SIG-M5 treated with dmso at 0.1 percent for 504 hours (cell line): ENCODE results near the gene SLC9C2.
"Not testable (repeated sequence)": the region's sequence is repeated elsewhere in the genome, so short reads cannot be mapped to it uniquely, and the experiment has no call there.

Source experiments
- DNase-seq: peaks from one replicate; lab custom pipeline; 2025; ENCODE audit not compliant: unreplicated experiment; lab: John Stamatoyannopoulos, UW

The SLC9C2 gene

DNA sequence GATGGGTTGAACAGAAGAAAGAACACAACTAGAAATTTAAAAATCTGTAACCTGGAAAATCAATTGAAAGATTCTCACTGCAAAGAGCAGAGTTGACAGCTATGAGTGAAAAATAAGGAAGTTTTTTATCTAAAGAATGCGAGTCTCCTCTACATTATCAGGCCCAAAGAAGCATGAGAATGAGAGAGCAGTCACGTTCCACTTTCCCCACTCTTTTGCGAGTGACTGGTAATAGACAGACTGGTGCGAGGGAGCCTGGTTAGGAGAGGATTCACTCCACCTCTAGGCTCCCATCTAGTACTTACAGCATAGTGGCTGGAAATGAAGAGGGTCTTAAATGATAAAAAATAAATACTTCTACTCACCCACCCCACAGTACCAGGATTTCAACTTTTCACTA lies 73.8 kb downstream of the SLC9C2 start:
- DNase-seq: no peak

DNA sequence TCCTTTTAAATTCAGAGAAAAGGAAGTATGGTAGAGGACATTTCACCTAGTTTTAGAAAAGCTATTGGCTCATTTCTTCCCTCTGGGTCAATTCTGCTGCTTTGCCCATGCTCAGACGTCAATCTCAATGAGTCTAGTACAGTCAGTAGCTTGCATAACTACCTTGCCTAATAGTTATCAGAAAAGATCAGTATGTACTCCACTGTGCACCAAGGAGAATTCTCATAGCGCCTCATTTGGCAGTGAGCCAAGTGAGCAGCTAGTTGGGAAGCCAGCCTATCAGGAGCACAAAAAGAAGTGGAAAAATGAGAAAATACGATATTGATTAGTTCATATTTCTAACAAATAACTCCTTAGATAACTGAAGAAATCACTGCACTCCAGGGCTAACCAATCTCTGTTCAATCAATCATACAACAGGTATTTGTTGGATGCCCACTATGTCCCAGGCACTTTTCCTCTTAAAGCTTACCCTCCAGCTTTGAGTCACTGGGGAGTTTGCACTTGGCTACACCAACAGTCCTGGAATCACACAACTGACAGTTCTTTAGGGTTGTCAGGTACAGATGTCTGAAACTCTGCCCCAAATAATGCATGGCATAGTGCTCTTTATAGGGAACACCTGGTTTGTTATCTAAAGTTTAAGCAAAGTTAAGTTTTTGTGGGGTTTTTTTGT lies 75.6 kb downstream of the SLC9C2 start:
- peak; percentile 18 for DNase-seq

DNA sequence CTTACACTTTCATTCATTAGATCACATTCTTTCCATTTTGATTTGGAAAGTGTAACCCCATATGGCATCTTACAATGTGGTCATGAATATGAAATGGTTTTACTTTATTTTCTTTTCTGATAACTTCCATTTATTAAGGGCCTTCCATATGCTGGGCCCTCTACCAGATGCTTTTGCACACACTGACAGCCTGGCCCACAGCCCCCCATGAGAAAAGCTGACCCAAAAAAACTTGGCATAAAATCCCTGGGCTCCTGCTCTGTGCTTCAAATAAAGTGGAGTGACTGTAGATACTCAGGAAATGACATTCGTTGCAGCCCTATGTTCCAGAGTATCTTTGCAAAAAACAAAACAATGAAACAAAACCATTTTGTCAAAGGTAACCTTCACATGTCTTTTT lies 76.9 kb downstream of the SLC9C2 start:
- DNase-seq: no peak

DNA sequence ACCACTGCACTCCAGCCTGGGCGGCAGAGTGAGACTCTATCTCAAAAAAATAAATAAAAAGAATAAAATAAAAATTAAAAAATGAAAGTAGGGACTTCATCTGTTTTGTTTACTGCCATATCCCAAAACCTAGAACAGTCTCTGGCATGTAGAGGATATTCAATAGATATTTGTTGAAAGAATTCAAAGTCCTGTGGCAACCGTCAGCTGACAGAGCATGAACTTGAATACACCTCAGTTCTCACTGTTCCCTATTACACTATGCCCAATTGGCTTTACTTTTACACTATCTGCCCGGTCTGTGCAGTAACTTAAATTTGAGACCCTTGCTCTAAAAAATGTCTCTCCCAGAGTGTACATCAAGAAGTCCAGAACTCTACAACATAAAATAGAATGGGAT lies 79.5 kb downstream of the SLC9C2 start:
- DNase-seq: no peak

DNA sequence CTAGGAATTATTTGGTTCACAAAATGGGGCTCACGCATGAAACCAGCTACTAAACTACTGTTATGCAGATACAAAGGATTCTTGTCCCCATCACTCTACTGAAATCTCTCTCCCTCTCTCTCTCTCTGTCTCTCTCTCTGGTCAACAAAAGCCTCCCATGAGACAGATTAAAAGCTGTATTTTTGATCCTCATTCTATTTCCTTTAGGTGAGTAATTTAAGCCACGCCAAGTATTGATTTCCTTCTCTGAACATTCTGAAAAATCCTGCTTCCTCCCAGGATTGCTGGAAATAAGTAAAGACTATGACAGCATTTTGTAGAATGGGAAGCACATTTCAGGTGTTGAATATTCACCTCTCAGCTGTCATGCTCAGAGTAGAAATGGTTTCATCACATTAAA lies 82.1 kb downstream of the SLC9C2 start:
- no peak for DNase-seq

DNA sequence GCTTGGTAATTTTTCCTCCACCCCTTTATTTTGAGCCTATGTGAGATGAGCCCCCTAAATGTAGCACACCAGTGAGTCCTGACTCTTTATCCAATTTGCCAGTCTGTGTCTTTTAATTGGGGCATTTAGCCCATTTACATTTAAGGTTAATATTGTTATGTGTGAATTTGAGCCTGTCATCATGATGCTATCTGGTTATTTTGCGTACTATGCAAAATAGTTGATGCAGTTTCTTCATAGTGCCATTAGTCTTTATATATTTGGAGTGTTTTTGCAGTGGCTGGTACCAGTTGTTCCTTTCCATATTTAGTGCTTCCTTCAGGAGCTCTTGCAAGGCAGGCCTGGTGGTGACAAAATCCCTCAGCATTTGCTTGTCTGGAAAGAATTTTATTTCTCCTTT lies 88.4 kb downstream of the SLC9C2 start:
- DNase-seq: not testable (repeated sequence)

DNA sequence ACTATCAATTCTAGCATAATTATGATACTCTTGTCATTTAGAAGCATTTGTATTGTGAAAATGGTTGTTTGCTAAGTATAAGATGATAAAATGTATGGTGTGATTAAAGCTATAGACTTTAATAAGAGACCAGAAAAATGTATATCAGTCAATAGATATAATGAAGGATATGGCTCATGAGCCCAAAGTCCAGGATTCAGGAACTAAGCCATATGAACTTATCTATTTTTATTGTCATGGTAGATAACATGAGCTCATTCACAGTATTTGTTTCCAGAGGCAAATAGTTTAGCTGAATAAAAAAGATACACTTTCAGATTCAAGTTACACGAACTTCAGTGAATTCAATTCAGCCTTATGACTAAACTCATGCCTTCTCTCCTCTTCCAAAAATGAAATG lies 93.1 kb downstream of the SLC9C2 start:
- no peak for DNase-seq

DNA sequence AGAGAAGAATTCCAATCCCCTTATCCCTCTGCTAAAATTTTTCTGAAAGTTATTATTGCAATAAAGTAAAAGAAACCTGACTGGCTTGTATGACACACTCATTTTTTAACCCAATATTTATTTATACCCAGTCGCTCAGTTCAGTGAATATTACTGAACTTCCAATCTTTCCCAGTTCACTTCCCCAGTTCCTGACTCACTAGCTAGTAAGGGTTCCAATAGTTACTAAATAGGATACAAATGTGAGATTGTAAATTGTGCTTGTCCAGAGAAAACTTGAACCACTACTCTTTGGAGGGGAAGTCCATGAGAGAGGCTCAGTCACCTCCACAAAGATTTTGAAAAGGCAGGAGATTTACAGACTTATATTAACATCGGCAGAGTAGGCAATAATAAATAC lies 94.3 kb downstream of the SLC9C2 start:
- no peak for DNase-seq

DNA sequence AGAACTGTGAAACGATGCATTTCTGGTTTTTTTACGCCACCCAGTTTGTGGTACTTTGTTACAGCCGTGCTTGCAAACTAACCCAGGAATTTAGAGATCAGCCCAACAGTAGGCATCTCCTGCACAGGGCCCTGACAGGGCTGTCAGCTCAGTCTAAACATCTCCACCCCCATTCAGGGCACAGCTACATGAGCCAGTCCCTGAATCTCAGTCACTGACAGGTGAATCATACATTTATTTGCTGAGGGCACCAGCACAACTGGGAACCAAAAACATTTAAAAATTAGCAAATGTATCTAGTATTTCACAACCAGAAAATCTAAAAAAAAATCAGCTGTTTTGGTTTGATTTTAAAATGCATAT lies 95.0 kb downstream of the SLC9C2 start:
- DNase-seq: no peak

DNA sequence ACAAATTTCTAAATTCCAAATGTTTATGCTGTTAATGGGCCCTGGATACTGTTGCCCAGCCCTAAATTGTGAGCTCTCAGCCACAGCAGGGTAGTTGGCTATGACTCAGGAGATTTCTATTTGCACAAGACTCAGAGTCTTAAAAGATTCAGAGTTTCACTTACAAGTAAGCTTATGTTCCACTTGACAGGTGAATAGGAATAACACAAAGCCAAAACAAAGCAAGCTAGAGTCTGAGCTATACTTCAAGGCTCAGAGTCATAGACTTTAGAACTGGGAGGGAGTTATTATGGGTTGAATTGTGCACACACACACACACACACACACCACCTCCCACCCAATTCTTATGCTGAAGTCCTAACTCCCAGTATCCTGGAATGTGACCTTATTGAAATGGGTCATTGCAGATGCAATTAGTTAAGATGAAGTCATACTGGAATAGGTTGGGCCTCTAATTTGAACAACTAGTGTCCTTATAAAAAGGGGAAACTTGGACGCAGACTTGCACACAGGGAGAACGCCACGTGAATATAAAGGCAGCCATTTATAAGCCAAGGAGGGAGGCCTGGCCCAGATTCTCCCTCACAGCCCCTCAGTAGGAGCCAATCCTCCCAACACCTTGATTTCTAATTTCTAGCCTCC lies 95.5 kb downstream of the SLC9C2 start:
- no peak for DNase-seq

DNA sequence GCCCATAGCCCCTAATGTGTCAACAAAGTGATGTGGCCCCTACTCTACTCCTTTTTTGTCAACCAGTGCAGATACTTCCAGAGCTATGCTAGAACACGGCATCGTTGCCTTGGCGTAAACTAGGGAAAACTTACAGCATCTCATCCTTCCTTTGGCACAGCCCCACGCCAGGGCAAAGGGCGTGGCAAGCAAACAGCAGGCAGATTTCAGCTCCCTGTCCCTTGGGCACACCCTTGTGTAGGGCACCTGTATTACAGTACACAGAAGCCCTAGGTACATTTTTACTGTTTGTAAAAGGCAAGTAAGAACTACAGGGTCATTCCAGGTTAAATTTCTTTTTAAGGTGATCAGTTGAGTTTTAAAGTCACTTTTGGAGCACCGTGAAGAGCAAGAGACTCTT lies 96.4 kb downstream of the SLC9C2 start:
- DNase-seq: no peak

DNA sequence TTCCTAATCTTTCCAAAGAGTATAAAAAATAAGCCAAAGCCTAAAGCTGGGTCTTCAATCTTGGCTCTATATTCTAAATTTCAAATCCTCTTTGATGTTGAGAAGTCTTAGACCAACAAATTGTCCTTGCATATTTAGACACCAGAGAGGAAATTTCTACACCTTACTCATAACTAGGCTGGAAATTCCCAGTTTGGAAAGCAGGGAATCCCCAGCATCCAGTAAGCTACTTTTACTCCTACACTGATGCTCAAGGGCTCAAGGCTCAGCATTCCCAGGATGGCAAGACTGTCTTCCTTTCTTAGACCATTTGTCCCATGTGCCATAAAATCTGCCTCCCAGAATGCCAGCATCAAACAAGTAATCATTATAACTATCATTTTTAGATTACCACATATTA lies 97.5 kb downstream of the SLC9C2 start:
- no peak for DNase-seq

DNA sequence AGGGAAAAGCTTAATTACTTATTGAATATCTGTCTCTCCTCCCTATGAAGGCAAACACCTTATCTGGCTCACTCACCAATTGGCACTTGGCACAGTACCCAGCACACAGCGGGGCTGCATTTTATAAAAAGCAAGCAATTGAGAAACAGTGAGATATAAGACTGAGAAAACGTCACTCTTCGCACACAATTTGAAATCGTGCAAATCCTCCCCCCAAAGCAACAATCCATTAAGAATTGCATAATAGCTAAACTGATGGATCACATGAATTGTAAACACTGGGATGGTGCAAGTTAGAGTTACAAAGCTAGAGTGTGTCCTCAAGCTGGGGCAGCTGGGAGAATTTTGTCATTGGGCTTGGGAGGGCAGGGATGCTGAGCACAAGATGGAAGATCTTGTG lies 98.6 kb downstream of the SLC9C2 start:
- DNase-seq: no peak

DNA sequence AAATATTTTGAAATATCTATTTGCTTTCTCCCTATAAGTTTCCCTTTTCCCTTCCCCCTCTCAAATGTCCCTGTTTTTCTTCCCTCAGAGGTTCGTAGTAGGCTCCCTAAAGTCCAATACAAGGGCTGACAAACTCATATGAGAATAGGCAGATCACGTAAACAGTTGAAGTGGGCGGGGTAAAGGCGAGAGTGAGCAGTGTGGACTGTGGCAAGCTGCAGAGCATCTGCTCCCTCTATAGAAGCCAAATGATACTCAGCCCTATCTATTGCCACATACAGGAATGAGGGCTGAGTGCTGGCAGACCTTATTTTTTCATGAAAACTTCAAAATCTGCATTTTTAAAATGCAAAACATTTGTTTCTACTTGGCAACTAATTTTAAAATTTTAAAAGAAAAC lies 99.5 kb downstream of the SLC9C2 start:
- peak; percentile 29 for DNase-seq

DNA sequence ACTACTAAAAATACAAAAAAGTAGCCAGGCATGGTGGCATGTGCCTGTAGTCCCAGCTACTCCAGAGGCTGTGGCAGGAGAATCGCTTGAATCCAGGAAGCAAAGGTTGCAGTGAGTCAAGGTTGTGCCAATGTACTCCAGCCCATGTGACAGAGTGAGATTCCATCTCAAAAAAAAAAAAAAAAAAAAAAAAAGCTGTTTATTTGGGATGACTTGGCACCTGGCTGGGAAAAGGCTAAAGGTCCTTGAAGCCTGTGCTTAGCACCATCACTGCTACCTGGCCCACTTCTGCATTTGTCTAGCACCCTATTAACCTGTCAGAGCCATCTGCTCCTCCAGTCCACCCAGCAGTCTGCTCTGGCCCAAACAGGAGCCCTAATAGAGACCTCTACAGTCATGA lies 100.8 kb downstream of the SLC9C2 start:
- DNase-seq: no peak

DNA sequence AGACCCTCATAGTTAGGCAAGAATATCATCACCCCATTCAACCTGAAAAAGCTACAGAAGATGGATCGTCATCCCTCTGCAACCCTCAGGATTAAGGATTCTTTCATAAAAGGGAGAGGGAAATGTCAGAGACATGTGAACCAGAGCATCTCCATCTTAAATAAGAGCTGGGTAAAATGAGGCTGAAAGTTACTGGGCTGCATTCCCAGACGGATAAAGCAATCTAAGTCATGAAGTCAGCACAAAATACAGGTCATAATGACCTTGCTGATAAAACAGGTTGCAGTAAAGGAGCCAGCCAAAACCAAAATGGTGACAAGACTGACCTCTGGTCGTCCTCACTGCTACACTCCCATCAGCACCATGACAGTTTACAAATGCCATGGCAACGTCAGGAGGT lies 103.1 kb downstream of the SLC9C2 start:
- no peak for DNase-seq

DNA sequence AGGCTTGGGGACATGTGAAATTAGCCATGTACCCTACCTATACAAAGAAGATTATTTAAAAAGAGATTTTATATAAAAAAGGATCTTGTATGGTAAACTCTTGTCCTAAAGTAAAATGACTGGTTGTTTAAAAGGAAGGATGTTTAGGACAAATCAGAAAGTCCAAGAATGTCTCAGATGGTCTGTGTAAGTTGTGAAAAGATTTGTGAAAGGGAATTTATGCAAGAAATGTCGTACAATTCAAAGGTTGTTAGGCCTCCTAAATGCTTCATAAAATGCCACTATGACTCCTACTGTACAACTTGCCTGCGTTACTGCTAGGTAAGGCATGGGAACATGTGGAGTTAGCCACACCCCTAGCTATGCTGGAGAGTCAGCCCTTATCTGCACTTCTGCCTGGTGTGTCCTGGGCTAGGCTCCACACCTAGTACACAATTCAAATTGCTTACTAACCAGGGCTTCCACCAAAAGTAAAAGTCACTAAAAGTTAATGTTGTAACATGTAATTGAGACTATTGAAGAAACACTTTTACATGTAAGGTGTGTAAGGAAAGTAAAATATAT lies 106.0 kb downstream of the SLC9C2 start:
- no peak for DNase-seq

DNA sequence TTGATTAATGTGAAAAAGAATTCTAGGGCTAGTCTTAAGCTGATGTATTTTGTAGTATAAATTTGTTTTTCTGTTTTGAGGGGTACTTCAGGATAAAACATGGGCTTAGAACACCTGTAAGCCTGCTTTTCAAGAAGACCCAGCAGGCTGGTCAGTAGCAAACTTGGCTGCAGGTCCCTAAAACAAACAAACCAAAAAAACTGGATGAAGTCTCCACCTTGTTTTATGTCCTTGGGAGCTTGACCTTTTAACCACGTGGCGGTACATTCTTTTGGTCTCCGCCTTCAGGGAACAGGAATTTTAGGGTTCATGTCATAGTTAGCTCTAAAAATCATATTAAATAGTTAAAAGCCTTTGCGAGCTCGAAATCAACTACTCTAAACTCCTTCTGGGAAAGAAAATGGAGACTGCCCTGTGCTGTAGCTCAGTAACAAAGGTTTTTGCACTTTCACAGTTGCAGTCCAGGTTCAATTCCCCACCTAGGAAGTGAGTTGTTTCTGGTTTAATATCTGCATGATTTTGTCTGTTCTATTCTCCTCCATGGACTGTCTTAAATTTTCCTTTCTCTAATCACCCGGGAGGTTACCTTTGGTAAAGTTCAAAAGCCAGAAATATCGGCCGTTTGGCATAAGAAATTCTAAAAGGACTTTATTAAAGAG lies 107.1 kb downstream of the SLC9C2 start:
- no peak for DNase-seq

DNA sequence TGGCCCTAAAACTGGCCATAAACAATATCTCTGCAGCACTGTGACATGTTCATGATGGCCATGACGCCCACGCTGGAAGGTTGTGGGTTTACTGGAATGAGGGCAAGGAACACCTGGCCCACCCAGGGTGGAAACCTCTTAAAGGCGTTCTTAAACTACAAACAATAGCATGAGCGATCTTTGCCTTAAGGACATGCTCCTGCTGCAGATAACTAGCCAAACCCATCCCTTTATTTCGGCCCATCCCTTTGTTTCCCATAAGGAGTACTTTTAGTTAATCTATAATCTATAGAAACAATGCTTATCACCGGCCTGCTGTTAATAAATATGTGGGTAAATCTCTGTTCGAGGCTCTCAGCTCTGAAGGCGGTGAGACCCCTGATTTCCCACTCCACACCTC lies 109.7 kb downstream of the SLC9C2 start:
- DNase-seq: not testable (repeated sequence)

DNA sequence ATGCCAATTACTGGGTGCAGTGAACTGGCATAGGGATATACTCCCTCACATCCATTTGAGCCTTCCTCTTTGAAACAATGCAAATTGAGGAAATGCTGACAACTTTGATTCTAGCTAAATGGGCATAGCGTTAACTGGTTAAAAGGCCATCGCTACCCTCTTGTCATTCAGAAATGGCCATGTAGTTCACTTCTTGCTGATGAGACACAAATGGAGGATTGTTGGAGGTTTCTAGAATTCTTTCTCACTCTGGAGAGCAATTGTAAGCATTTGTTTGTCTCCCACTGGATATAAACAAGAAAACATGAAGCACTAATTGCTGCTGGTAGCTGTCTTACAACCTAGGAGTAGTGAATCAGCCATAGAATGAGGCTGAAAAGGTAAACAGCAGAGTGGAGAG lies 111.4 kb downstream of the SLC9C2 start:
- DNase-seq: no peak

DNA sequence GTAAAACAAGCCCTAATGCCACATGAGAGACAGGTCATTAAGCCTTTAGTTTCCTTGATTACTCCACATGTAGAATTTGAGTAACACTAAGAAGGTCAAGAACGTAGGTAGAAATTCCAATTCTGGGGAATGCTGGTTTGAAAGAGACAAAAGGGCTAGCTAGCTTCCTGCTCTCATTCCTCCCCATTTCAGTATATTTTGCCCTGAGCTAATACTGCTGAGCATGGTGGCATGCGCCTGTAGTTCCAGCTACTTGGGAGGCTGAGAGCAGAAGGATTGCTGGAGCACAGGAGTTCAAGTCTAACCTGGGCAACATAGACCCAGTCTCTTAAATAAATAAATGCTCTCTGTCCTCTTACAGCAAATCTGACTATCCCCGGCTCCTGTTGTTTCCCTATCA lies 112.9 kb downstream of the SLC9C2 start:
- DNase-seq: no peak

DNA sequence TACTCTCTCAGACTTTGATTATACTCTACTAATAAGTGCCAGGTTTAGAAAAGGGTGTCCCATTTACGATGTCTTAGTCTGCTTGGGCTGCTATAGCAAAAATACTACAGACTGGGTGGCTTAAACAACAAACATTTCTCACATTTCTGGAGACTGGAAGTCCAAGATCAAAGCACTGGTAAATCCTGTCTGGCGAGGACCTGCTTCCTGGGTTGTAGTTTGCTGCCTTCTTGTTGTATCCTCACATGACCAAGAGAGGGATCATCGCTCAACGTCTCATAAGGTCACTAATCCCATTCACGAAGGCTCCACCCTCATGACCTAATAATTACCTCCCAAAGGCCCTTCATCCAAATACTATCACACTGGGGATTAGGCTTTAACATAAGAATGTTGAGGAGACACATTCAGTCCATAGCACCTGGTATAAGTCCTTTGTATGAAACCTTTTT lies 113.7 kb downstream of the SLC9C2 start:
- peak; percentile 58 for DNase-seq
